GM19328 (cell line): Measurements from ENCODE around the gene TRAF5.
A peak's percentile ranks its signal among the peaks of the same experiment; 100 is the strongest.

Source experiments
- ATAC-seq: cut with Tn5 transposase; IDR thresholded peaks from one replicate; pipeline ENCODE4 v1.9.1; 2021; ENCODE audit warnings: mild to moderate bottlenecking, moderate library complexity; ENCODE audit not compliant: unreplicated experiment

Gene TRAF5

GRCh38 chr1:211416628-211417323, 90.1 kb downstream of the TRAF5 start:
- ATAC-seq: peak; percentile 58

GRCh38 chr1:211420389-211420788, 93.8 kb downstream of the TRAF5 start:
- no peak for ATAC-seq

- no peak for ATAC-seq
These were observed 94.3 kb downstream of the TRAF5 start for GRCh38 chr1:211420845-211421454.

- ATAC-seq: no peak
These were observed 97.4 kb downstream of the TRAF5 start for GRCh38 chr1:211424018-211424417.
